ENCODE data around the gene TNFRSF21. TPM values are rescaled to one million over a fixed set of nuclear protein-coding genes. Genes with fewer than 3 reads are reported as not detected.

The TNFRSF21 gene
- total and polyA plus RNA-seq, 10 of the 15 experiments (the other 5 are each of a cell fraction or from before 2014, with no cell fraction given) = 0.09 to 1.0 (median 0.27) TPM

GRCh38 chr6:47355496-47355895, 45.8 kb upstream of the TNFRSF21 start (continued):
- TF ChIP-seq SREBF1 (IDR thresholded peaks at IDR 0.05; ENCODE audit: low read length) (no peak), HDAC2 (IDR thresholded peaks at IDR 0.05) (no peak), TCF7 (IDR thresholded peaks at IDR 0.05; ENCODE audit: borderline replicate concordance) (no peak), DPF2 (IDR thresholded peaks at IDR 0.05) (no peak), NFIC (IDR thresholded peaks at IDR 0.05; ENCODE audit: low read depth, low read length) (no peak), CHD1 (IDR thresholded peaks at IDR 0.05; ENCODE audit: low read depth, low read length) (no peak), ZNF687 (IDR thresholded peaks at IDR 0.05) (no peak), NFXL1 (IDR thresholded peaks at IDR 0.05; ENCODE audit: borderline replicate concordance) (no peak), ESRRA (IDR thresholded peaks at IDR 0.05; ENCODE audit: low read length) (no peak)

- DNase-seq (ENCODE audit: low read depth, low spot score) (no peak), ATAC-seq (no peak), FAIRE-seq (no peak)
- H2AFZ ChIP-seq (ENCODE audit: control insufficient read depth, low read depth, low read length) = no peak overlapping the region
- ChIA-PET SMC1A (ENCODE audit: uncharacterized antibody, unreplicated experiment) (interaction anchor here (1.5 kb wide), 1 partner anchor 35 kb away, joined by 3 read pairs; no protein-coding TSS in a partner anchor), CTCF (interaction anchor here (1.0 kb wide), 1 partner anchor 256 kb away, joined by 3 read pairs; no protein-coding TSS in a partner anchor), RAD21 (ENCODE audit: unreplicated experiment) (interaction anchor here (0.6 kb wide), 1 partner anchor 15 kb away, joined by 3 read pairs; no protein-coding TSS in a partner anchor), POLR2A (no interaction called here)
- intact Hi-C loops (cut with micrococcal nuclease; ENCODE audit: unreplicated experiment) (no loop called here), in situ Hi-C loops (cut with MboI) (no loop called here)
- H3K79me2 ChIP-seq (ENCODE audit: control insufficient read depth, insufficient read depth, low read length) = no peaks in the 10 kb centered on the region
- no peak overlapping the region for H3K9ac ChIP-seq (ENCODE audit: control insufficient read depth, insufficient read depth, low read length)
- no peaks in the 10 kb centered on the region for H4K20me1 ChIP-seq (ENCODE audit: control insufficient read depth, insufficient read depth)
- H3K4me1 ChIP-seq (ENCODE audit: control insufficient read depth, insufficient read depth, low read length) = peaks cover 3% of the 10 kb centered on the region
- no peak overlapping the region for H3K4me3 ChIP-seq
- no peaks in the 10 kb centered on the region for H3K36me3 ChIP-seq (ENCODE audit: control insufficient read depth in 2 of 2, insufficient read depth in 2 of 2, low read length in 1 of 2)
- H3K27ac ChIP-seq (ENCODE audit: control insufficient read depth, insufficient read depth) = no peak overlapping the region
- no peak overlapping the region for H3K4me2 ChIP-seq (ENCODE audit: control insufficient read depth, insufficient read depth)
- no peaks in the 10 kb centered on the region; a peak in 1 of 4 replicates for H3K27me3 ChIP-seq (replicated peaks in 1 of 2; ENCODE audit: control insufficient read depth in 2 of 2, insufficient read depth in 2 of 2, low read length in 1 of 2)
- 0% methylated on average over 1 of the region's 1 CpG for WGBS (ENCODE audit: insufficient coverage, insufficient replicate concordance, low lambda C conversion rate, missing lambda C conversion rate)
- H3K9me3 ChIP-seq (replicated peaks; ENCODE audit: control insufficient read depth, insufficient read depth, low read length) = no peaks in the 10 kb centered on the region
- BruUV-seq (replicated peaks) = no TSS peak
- no peak for TF ChIP-seq HDAC6 (IDR thresholded peaks at IDR 0.05; ENCODE audit: unreplicated experiment)
- no peak for TF ChIP-seq CTCF (IDR thresholded peaks at IDR 0.05 in 2 of 3, conservative IDR thresholded peaks at IDR 0.05 in 1 of 3; ENCODE audit: control insufficient read depth in 2 of 3, extremely low read depth in 1 of 3, insufficient read depth in 1 of 3, low read depth in 3 of 3, low read length in 3 of 3)
- no peak for TF ChIP-seq ASH2L (IDR thresholded peaks at IDR 0.05; ENCODE audit: borderline replicate concordance, low read depth)
- TF ChIP-seq EED (IDR thresholded peaks at IDR 0.05; ENCODE audit: low read depth) = no peak
- no peak for TF ChIP-seq SUZ12 (IDR thresholded peaks at IDR 0.05; ENCODE audit: unreplicated experiment)
- no peak for TF ChIP-seq USF1 (IDR thresholded peaks at IDR 0.05; ENCODE audit: borderline replicate concordance, extremely low read length, insufficient read depth, low read depth, low read length)
- no peak for TF ChIP-seq SUPT20H (IDR thresholded peaks at IDR 0.05; ENCODE audit: borderline replicate concordance, control insufficient read depth, low read depth, low read length)
- no peak for TF ChIP-seq JUND (IDR thresholded peaks at IDR 0.05; ENCODE audit: low read depth, low read length)
- TF ChIP-seq GATAD2B (conservative IDR thresholded peaks at IDR 0.05; ENCODE audit: low read depth) = no peak
- TF ChIP-seq RUNX3 (IDR thresholded peaks at IDR 0.05; ENCODE audit: low read length) = no peak
Observed at GRCh38 chr6:47353871-47354270, 44.2 kb upstream of the TNFRSF21 start.
